ENCODE results near the gene POLR2M. TPM values are rescaled to one million over a fixed set of nuclear protein-coding genes. Genes with fewer than 3 reads are reported as not detected.

The POLR2M gene
- polyA plus RNA-seq, 1 of the 3 experiments (the other 2 are of a cell fraction), result 160 TPM

DNA sequence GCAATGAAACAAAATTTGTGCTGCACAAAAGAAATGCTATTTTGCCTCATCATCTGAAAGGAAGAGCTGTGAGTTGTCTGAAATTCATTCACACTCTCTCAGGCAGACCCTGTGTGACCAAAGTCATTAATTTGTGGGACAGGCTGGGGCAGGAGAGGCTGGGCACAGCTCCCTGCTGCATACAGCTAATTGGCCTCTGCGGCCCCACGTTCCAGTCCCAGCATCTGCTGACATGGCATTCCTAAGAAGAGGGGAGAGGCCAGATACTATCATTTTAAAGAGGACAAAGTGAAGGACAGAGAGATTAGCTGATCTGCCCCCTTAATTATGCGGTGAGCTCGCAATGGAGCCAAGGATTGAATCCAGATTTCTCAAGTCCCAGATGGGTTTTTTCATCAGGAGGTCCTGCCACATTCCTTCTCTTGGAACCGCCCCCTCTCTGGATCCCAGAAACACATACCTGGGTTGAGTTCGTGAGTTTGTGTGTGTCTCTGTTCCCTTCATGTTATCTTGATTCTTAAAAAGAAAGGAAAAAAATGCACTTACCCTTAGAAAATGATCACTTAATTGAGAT lies 25.1 kb downstream of the POLR2M start (continued):
- TF ChIP-seq, protein P1, sequence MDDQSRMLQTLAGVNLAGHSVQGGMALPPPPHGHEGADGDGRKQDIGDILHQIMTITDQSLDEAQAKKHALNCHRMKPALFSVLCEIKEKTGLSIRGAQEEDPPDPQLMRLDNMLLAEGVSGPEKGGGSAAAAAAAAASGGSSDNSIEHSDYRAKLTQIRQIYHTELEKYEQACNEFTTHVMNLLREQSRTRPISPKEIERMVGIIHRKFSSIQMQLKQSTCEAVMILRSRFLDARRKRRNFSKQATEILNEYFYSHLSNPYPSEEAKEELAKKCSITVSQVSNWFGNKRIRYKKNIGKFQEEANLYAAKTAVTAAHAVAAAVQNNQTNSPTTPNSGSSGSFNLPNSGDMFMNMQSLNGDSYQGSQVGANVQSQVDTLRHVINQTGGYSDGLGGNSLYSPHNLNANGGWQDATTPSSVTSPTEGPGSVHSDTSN (IDR thresholded peaks at IDR 0.05), result no peak
- no peak for TF ChIP-seq TAF1 (IDR thresholded peaks at IDR 0.05; ENCODE audit: borderline replicate concordance, low read depth, low read length)
- TF ChIP-seq SMC3 (IDR thresholded peaks at IDR 0.05; ENCODE audit: low read depth, low read length), result no peak
- TF ChIP-seq RXRA (IDR thresholded peaks at IDR 0.05; ENCODE audit: borderline replicate concordance, low read depth), result no peak
- no peak for TF ChIP-seq TCF12 (IDR thresholded peaks at IDR 0.05)
- no peak for TF ChIP-seq GATA2 (CRISPR knock-in tag; IDR thresholded peaks at IDR 0.05)
- TF ChIP-seq FOXM1 (IDR thresholded peaks at IDR 0.05; ENCODE audit: low read depth), result no peak
- no peak for TF ChIP-seq JUND (IDR thresholded peaks at IDR 0.05)
- TF ChIP-seq EP300 (IDR thresholded peaks at IDR 0.05; ENCODE audit: borderline replicate concordance in 1 of 2, low read depth in 1 of 2, low read length in 1 of 2), result no peak
- TF ChIP-seq, protein P2, sequence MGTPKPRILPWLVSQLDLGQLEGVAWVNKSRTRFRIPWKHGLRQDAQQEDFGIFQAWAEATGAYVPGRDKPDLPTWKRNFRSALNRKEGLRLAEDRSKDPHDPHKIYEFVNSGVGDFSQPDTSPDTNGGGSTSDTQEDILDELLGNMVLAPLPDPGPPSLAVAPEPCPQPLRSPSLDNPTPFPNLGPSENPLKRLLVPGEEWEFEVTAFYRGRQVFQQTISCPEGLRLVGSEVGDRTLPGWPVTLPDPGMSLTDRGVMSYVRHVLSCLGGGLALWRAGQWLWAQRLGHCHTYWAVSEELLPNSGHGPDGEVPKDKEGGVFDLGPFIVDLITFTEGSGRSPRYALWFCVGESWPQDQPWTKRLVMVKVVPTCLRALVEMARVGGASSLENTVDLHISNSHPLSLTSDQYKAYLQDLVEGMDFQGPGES (IDR thresholded peaks at IDR 0.05; ENCODE audit: low read depth, low read length), result no peak
- TF ChIP-seq ZBTB33 (IDR thresholded peaks at IDR 0.05; ENCODE audit: borderline replicate concordance, low read depth), result no peak
- TF ChIP-seq MXI1 (IDR thresholded peaks at IDR 0.05; ENCODE audit: low read depth, low read length), result no peak
- TF ChIP-seq ELF1 (IDR thresholded peaks at IDR 0.05), result no peak
- no peak for TF ChIP-seq USF2 (IDR thresholded peaks at IDR 0.05; ENCODE audit: borderline replicate concordance, low read depth, low read length)

GRCh38 chr15:57732526-57733331 lies 26.2 kb downstream of the POLR2M start:
- CTCF ChIA-PET, result interaction anchor here (0.6 to 6.9 kb wide), 41 partner anchors 10 to 1556 kb away, joined by 3 to 58 read pairs (median 4); partner anchors contain the start of gene POLR2M
- H3K27me3 ChIP-seq (ENCODE audit: insufficient read depth), result no peaks in the 10 kb centered on the region
- H3K4me2 ChIP-seq, result peak overlapping the region; percentile 18; the same call in 1 of the 2 replicates
- 0 out of 2 replicates have a peak, but pooled peaks have one; percentile 5 for TF ChIP-seq JUND (IDR thresholded peaks at IDR 0.05)
- TF ChIP-seq, protein P1 (IDR thresholded peaks at IDR 0.05), result no peak; the same call in 1 of the 2 replicates
- peak in 1 of 2 experiments; percentile 42; a peak in 1 of 4 replicates for TF ChIP-seq EP300 (IDR thresholded peaks at IDR 0.05; ENCODE audit: borderline replicate concordance in 1 of 2, low read depth in 1 of 2, low read length in 1 of 2)
- no peak for TF ChIP-seq USF2 (IDR thresholded peaks at IDR 0.05; ENCODE audit: borderline replicate concordance, low read depth, low read length)
- 0 out of 2 replicates have a peak, but pooled peaks have one; percentile 32 for TF ChIP-seq FOXM1 (IDR thresholded peaks at IDR 0.05; ENCODE audit: low read depth)
- TF ChIP-seq TAF1 (IDR thresholded peaks at IDR 0.05; ENCODE audit: borderline replicate concordance, low read depth, low read length), result no peak
- TF ChIP-seq RCOR1 (IDR thresholded peaks at IDR 0.05; ENCODE audit: low read length), result no peak
- TF ChIP-seq NFIC (IDR thresholded peaks at IDR 0.05; ENCODE audit: borderline replicate concordance), result peak; percentile 70; the same call in 1 of the 2 replicates
- no peak for TF ChIP-seq ZBTB33 (IDR thresholded peaks at IDR 0.05; ENCODE audit: borderline replicate concordance, low read depth)

More at GRCh38 chr15:57732526-57733331, 26.2 kb downstream of the POLR2M start:
- 28% methylated on average over 12 of the region's 12 CpGs for WGBS (ENCODE audit: low lambda C conversion rate)
- Histone ChIP-seq H3K4me3 (ENCODE audit: low read depth in 2 of 2, low read length in 1 of 2) (peak overlapping the region in 1 of 2 experiments; percentile 27; a peak in 1 of 4 replicates), H3K4me1 (ENCODE audit: control insufficient read depth in 1 of 2, insufficient read depth in 2 of 2, low read depth in 1 of 2, low read length in 1 of 2) (peaks cover 9% of the 10 kb centered on the region in 2 experiments; a peak in 3 of 4 replicates), H3F3A (replicated peaks; ENCODE audit: insufficient read depth) (peaks cover 30% of the 10 kb centered on the region), H3K9me2 (no peaks in the 10 kb centered on the region), H4K20me1 (ENCODE audit: insufficient read depth) (no peaks in the 10 kb centered on the region), H3K79me2 (ENCODE audit: insufficient read depth) (no peaks in the 10 kb centered on the region), H3K36me3 (replicated peaks in 1 of 2; ENCODE audit: control insufficient read depth in 1 of 2, insufficient read depth in 2 of 2, low read length in 1 of 2) (no peaks in the 10 kb centered on the region), H2AFZ (ENCODE audit: low read depth) (no peak overlapping the region), H3K9me3 (no peaks in the 10 kb centered on the region), H3K9ac (no peak overlapping the region), H3K27ac (ENCODE audit: low read depth in 2 of 2, low read length in 1 of 2) (peak overlapping the region in 1 of 2 experiments; percentile 29; a peak in 2 of 4 replicates)
- peak; percentile 51 for DNase-seq
- POLR2A ChIA-PET, result interaction anchor here (0.7 kb wide), 1 partner anchor 225 kb away, joined by 3 read pairs; no protein-coding TSS in a partner anchor

Measured in SK-N-SH (cell line).